NCI-H2107 (cell line): ENCODE results near the gene RNASEH1.

Source experiments
- DNase-seq: peaks from one replicate; lab custom pipeline; 2025; lab: John Stamatoyannopoulos, UW

Gene RNASEH1, protein sequence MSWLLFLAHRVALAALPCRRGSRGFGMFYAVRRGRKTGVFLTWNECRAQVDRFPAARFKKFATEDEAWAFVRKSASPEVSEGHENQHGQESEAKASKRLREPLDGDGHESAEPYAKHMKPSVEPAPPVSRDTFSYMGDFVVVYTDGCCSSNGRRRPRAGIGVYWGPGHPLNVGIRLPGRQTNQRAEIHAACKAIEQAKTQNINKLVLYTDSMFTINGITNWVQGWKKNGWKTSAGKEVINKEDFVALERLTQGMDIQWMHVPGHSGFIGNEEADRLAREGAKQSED

GRCh38 chr2:3558205-3559014, at the start of gene RNASEH1:
TSS of gene RNASEH1 (minus strand) at chr2:3558333. CDS start at chr2:3558260, 73 bp downstream.
- peak; percentile 88 for DNase-seq

DNA sequence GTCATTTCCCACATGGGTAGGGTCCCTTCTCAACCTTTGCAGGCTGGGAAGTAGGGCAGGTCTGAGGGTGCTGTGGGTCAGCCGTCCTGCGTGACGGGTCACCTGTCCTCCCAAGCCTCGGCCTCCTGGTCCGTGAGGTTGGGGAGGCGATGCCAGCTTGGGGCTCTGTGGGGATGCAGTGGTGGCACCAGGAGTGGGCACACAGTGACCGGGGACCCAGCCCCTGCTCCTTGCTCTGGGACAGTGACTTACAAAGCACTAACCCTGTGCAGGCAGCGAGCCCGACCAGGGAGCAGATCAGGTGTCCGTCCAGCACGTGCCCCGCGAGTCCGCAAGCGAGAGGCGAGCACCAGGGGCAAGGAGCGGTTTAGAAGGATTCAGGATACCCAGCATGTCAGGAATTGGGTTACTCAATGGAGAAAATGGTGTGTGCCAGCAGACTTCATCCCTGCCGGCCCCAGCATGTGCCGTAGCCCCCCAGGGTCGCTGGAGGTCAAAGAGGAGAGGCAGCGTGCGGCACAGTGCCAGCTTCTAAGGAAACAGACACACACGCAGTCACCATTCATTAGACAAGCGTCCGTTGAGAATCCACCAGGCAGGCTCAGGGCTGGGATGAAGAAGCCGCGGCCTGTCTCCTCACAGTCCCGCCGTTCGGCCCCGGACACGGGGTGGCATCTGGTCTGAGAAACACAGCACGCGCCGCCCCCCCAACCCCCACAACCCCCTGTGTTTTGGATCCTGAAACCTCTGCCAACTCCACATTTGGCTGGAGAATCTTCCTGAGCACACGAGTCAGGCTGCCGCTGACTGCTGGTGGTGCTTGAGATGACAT, 48.5 kb upstream of the RNASEH1 start:
- no peak for DNase-seq

DNA sequence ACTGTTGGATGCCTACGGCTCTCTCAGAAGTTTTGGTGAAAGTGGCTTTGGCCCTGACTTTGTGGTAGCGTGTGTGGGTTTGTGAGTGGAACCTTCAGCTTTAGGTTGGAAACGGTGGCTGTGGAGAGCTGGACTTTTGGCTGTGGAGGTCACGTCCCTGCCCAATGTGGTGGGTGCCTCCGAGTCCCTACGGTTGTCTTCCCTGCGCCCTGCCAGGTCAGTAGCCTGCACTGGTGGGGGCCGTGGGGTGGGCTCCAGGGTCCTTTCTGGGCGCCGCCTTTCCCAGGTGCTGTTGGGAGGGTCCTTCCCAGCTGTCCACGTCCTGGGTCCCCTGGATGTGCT, 47.9 kb upstream of the RNASEH1 start:
- no peak for DNase-seq

GRCh38 chr2:3604991-3605961, 47.1 kb upstream of the RNASEH1 start:
- peak; percentile 88 for DNase-seq

GRCh38 chr2:3604207-3604877, 46.2 kb upstream of the RNASEH1 start:
- no peak for DNase-seq

- DNase-seq, result no peak
These were observed 45.5 kb upstream of the RNASEH1 start for GRCh38 chr2:3603536-3604206.

GRCh38 chr2:3602553-3603339, 44.6 kb upstream of the RNASEH1 start:
- DNase-seq, result no peak

- no peak for DNase-seq
These were observed 43.6 kb upstream of the RNASEH1 start for GRCh38 chr2:3601561-3602271.

GRCh38 chr2:3600256-3600855, 42.2 kb upstream of the RNASEH1 start:
- DNase-seq, result no peak

GRCh38 chr2:3598912-3599854, 41.0 kb upstream of the RNASEH1 start:
- no peak for DNase-seq

GRCh38 chr2:3598197-3598910, 40.2 kb upstream of the RNASEH1 start:
- no peak for DNase-seq

GRCh38 chr2:3597567-3597966, 39.4 kb upstream of the RNASEH1 start:
- DNase-seq, result no peak

GRCh38 chr2:3596901-3597417, 38.8 kb upstream of the RNASEH1 start:
- DNase-seq, result no peak

DNA sequence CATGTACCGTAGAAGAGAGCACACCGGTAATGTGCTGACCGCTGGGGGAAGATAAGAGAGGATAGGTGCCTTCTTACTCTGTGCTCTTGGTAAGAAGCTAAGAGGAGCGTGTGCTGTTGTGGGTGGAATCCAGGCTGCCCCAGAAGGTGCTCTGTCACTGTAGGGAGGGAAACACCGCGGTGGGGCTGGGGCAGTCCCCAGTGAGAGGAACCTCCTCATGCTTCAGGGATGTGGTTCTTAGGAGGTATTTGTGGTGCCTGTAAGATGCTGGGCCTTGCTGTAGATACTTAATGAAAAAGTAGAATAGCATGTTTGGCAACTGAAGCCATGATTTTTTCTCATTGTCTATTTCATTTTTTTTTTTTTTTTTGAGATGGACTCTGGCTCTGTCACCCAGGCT, 37.9 kb upstream of the RNASEH1 start:
- no peak for DNase-seq

DNA sequence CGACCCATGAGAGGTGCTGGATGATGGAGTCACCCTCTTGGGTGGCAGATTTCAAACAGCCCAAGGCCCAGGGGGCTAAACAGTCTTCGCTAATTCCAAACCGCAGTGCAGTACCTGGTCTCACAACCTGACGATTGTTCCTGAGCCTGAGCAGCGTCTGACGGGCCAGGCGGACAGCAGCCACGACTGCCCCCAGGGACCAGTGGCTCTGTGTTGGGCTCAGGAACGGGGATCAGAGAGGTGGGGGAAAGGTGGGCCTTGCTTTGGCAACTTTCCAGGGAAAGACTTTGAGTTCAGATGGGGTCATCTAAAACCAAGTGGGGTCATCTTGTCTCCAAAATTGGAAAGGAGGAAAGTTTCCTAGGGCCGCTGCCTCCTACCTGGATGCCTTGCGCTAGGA, 37.3 kb upstream of the RNASEH1 start:
- DNase-seq, result no peak
